ENCODE data around the gene XRRA1. TPM values are rescaled to one million over a fixed set of nuclear protein-coding genes. Genes with fewer than 3 reads are reported as not detected.

XRRA1 gene
- total RNA-seq, 1 experiment from 2014 or later = 17.3 TPM

DNA sequence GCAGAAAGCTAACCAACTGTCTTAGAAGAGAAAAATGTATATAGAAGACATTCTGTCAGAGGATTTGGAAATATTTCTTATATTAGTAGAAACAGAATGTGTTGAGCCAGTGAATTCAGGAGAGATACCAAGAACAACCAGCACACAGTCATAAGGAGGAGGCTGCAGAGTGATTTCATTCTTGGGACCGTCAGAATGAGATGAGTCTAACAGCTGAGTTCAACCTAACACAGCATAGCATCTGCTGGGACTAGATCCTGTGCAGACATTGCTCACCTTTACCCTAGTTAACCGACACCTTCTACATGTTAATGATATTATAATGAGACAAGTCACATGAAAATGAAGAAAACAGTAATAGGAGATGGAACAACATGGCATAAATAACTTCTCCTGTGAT, 85.5 kb downstream of the XRRA1 start:
- H3K4me1 ChIP-seq (ENCODE audit: control insufficient read depth in 1 of 2, insufficient read depth in 2 of 2, low read length in 2 of 2) = no peaks in the 10 kb centered on the region
- H3K79me2 ChIP-seq (ENCODE audit: insufficient read depth, low read length) = no peaks in the 10 kb centered on the region
- no TSS peak for BruUV-seq (replicated peaks)
- no peaks in the 10 kb centered on the region for H4K20me1 ChIP-seq (ENCODE audit: insufficient read depth)
- H3K27me3 ChIP-seq (ENCODE audit: insufficient read depth, low read length) = no peaks in the 10 kb centered on the region
- H3K9me3 ChIP-seq (ENCODE audit: control insufficient read depth in 1 of 2, insufficient read depth in 1 of 2, low read depth in 1 of 2, low read length in 2 of 2) = peaks cover 16 to 33% of the 10 kb centered on the region in 2 experiments
- ChIA-PET CTCF (no interaction called here), RAD21 (ENCODE audit: low non-redundant PET in 1 of 2, low total read pairs in 2 of 2, uncharacterized antibody in 2 of 2, unreplicated experiment in 2 of 2) (no interaction called here), POLR2A (no interaction called here)
- TF ChIP-seq EZH2 (IDR thresholded peaks at IDR 0.05) (no peak), ZFX (IDR thresholded peaks at IDR 0.05) (no peak), EZH2phosphoT487 (IDR thresholded peaks at IDR 0.05; ENCODE audit: borderline replicate concordance) (no peak)
- TF ChIP-seq, protein P1, sequence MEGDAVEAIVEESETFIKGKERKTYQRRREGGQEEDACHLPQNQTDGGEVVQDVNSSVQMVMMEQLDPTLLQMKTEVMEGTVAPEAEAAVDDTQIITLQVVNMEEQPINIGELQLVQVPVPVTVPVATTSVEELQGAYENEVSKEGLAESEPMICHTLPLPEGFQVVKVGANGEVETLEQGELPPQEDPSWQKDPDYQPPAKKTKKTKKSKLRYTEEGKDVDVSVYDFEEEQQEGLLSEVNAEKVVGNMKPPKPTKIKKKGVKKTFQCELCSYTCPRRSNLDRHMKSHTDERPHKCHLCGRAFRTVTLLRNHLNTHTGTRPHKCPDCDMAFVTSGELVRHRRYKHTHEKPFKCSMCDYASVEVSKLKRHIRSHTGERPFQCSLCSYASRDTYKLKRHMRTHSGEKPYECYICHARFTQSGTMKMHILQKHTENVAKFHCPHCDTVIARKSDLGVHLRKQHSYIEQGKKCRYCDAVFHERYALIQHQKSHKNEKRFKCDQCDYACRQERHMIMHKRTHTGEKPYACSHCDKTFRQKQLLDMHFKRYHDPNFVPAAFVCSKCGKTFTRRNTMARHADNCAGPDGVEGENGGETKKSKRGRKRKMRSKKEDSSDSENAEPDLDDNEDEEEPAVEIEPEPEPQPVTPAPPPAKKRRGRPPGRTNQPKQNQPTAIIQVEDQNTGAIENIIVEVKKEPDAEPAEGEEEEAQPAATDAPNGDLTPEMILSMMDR (IDR thresholded peaks at IDR 0.05 in 2 of 3, conservative IDR thresholded peaks at IDR 0.05 in 1 of 3; ENCODE audit: borderline replicate concordance in 1 of 3, insufficient read depth in 1 of 3, low read depth in 2 of 3, low read length in 2 of 3) = no peak
- intact Hi-C loops (cut with micrococcal nuclease) = no loop called here
- H3K9ac ChIP-seq (ENCODE audit: low read length) = no peak overlapping the region
- ATAC-seq (no peak), DNase-seq (ENCODE audit: low read depth, low spot score) (no peak)
- no peak overlapping the region for H3K4me2 ChIP-seq (ENCODE audit: low read length)
- no peak overlapping the region for H2AFZ ChIP-seq (ENCODE audit: low read depth, low read length, poor library complexity, severe bottlenecking)
- no peaks in the 10 kb centered on the region for H3K9me2 ChIP-seq (ENCODE audit: insufficient read depth)
- peaks cover 4 to 34% of the 10 kb centered on the region in 2 experiments; a peak in 2 of 4 replicates for H3K36me3 ChIP-seq (ENCODE audit: control insufficient read depth in 1 of 2, insufficient read depth in 2 of 2, low read length in 2 of 2)
- no peak overlapping the region for H3K27ac ChIP-seq (ENCODE audit: low read depth, low read length)
- H3K4me3 ChIP-seq (replicated peaks in 1 of 2; ENCODE audit: low read depth in 1 of 2, low read length in 2 of 2) = no peak overlapping the region

- Histone ChIP-seq H2AFZ (ENCODE audit: low read depth, low read length, poor library complexity, severe bottlenecking) (no peak overlapping the region), H3K9me2 (ENCODE audit: insufficient read depth) (no peaks in the 10 kb centered on the region), H3K4me3 (replicated peaks in 1 of 2; ENCODE audit: low read depth in 1 of 2, low read length in 2 of 2) (no peak overlapping the region), H3K4me2 (ENCODE audit: low read length) (no peak overlapping the region), H4K20me1 (ENCODE audit: insufficient read depth) (no peaks in the 10 kb centered on the region), H3K36me3 (ENCODE audit: control insufficient read depth in 1 of 2, insufficient read depth in 2 of 2, low read length in 2 of 2) (peaks cover 4 to 31% of the 10 kb centered on the region in 2 experiments; a peak in 2 of 4 replicates), H3K27ac (ENCODE audit: low read depth, low read length) (no peak overlapping the region), H3K9ac (ENCODE audit: low read length) (no peak overlapping the region), H3K79me2 (ENCODE audit: insufficient read depth, low read length) (no peaks in the 10 kb centered on the region), H3K9me3 (ENCODE audit: control insufficient read depth in 1 of 2, insufficient read depth in 1 of 2, low read depth in 1 of 2, low read length in 2 of 2) (peaks cover 3 to 16% of the 10 kb centered on the region in 2 experiments; a peak in 3 of 4 replicates), H3K4me1 (ENCODE audit: control insufficient read depth in 1 of 2, insufficient read depth in 2 of 2, low read length in 2 of 2) (no peaks in the 10 kb centered on the region), H3K27me3 (ENCODE audit: insufficient read depth, low read length) (no peaks in the 10 kb centered on the region)
- POLR2A ChIA-PET = no interaction called here
- RAD21 ChIA-PET (ENCODE audit: low non-redundant PET in 1 of 2, low total read pairs in 2 of 2, uncharacterized antibody in 2 of 2, unreplicated experiment in 2 of 2) = no interaction called here
- TF ChIP-seq EZH2 (IDR thresholded peaks at IDR 0.05) (no peak), ZNF274 (IDR thresholded peaks at IDR 0.05; ENCODE audit: low read depth, low read length) (no peak), ZBTB33 (IDR thresholded peaks at IDR 0.05; ENCODE audit: extremely low read depth, insufficient replicate concordance, low read length) (no peak)
- ATAC-seq (no peak), DNase-seq (ENCODE audit: low read depth, low spot score) (no peak)
- CTCF ChIA-PET = no interaction called here
- intact Hi-C loops (cut with micrococcal nuclease) = no loop called here
- BruUV-seq (replicated peaks) = no TSS peak
Observed at GRCh38 chr11:74860743-74861142, 88.1 kb downstream of the XRRA1 start.
